ENCODE measurements around the gene CHTOP.

The CHTOP gene

GRCh38 chr1:153602749-153603148, 31.1 kb upstream of the CHTOP start:
- Histone ChIP-seq H3K4me3 (ENCODE audit: low read depth in 1 of 2, low read length in 2 of 2) (no peak overlapping the region), H3K27ac (ENCODE audit: low read length) (no peak overlapping the region), H3K79me2 (ENCODE audit: insufficient read depth, low read length) (no peaks in the 10 kb centered on the region), H3K9ac (ENCODE audit: low read depth, low read length) (no peak overlapping the region), H3K27me3 (ENCODE audit: insufficient read depth, low read length, poor library complexity) (no peaks in the 10 kb centered on the region), H2AFZ (ENCODE audit: low read depth, low read length) (no peak overlapping the region), H3K36me3 (ENCODE audit: insufficient read depth, low read length) (no peaks in the 10 kb centered on the region), H3K4me2 (ENCODE audit: insufficient read depth, low read length) (no peak overlapping the region), H4K20me1 (ENCODE audit: insufficient read depth, low read length) (no peaks in the 10 kb centered on the region), H3K4me1 (ENCODE audit: insufficient read depth, low read length) (peaks cover 7% of the 10 kb centered on the region), H3K9me3 (ENCODE audit: insufficient read depth, low read length, severe bottlenecking) (no peaks in the 10 kb centered on the region)
- TF ChIP-seq CTCF (IDR thresholded peaks at IDR 0.05; ENCODE audit: borderline replicate concordance, extremely low read depth, low read length, poor library complexity, severe bottlenecking) (no peak), EZH2 (IDR thresholded peaks at IDR 0.05; ENCODE audit: borderline replicate concordance, low read depth, low read length, severe bottlenecking) (no peak)
- no peak for DNase-seq
- peak; percentile 42; the same call in 1 of the 3 replicates for ATAC-seq (ENCODE audit: insufficient read depth, low read depth)

GRCh38 chr1:153606194-153606593, 27.7 kb upstream of the CHTOP start:
- no peaks in the 10 kb centered on the region for H3K36me3 ChIP-seq (ENCODE audit: insufficient read depth, low read length)

GRCh38 chr1:153607381-153607780, 26.5 kb upstream of the CHTOP start:
- Histone ChIP-seq H3K9me3 (ENCODE audit: insufficient read depth, low read length, severe bottlenecking) (no peaks in the 10 kb centered on the region), H4K20me1 (ENCODE audit: insufficient read depth, low read length) (no peaks in the 10 kb centered on the region), H2AFZ (ENCODE audit: low read depth, low read length) (no peak overlapping the region), H3K27ac (ENCODE audit: low read length) (no peak overlapping the region), H3K4me3 (ENCODE audit: low read depth in 1 of 2, low read length in 2 of 2) (no peak overlapping the region), H3K79me2 (ENCODE audit: insufficient read depth, low read length) (no peaks in the 10 kb centered on the region), H3K4me1 (ENCODE audit: insufficient read depth, low read length) (no peaks in the 10 kb centered on the region), H3K4me2 (ENCODE audit: insufficient read depth, low read length) (no peak overlapping the region), H3K36me3 (ENCODE audit: insufficient read depth, low read length) (no peaks in the 10 kb centered on the region), H3K27me3 (ENCODE audit: insufficient read depth, low read length, poor library complexity) (no peaks in the 10 kb centered on the region), H3K9ac (ENCODE audit: low read depth, low read length) (no peak overlapping the region)
- TF ChIP-seq CTCF (IDR thresholded peaks at IDR 0.05; ENCODE audit: borderline replicate concordance, extremely low read depth, low read length, poor library complexity, severe bottlenecking) (no peak), EZH2 (IDR thresholded peaks at IDR 0.05; ENCODE audit: borderline replicate concordance, low read depth, low read length, severe bottlenecking) (no peak)
- no peak for ATAC-seq (ENCODE audit: insufficient read depth, low read depth)
- no peak for DNase-seq

More at GRCh38 chr1:153606194-153606593, 27.7 kb upstream of the CHTOP start:
- Histone ChIP-seq H3K27me3 (ENCODE audit: insufficient read depth, low read length, poor library complexity) (no peaks in the 10 kb centered on the region), H3K9ac (ENCODE audit: low read depth, low read length) (no peak overlapping the region), H3K27ac (ENCODE audit: low read length) (no peak overlapping the region), H2AFZ (ENCODE audit: low read depth, low read length) (no peak overlapping the region), H3K9me3 (ENCODE audit: insufficient read depth, low read length, severe bottlenecking) (no peaks in the 10 kb centered on the region), H3K79me2 (ENCODE audit: insufficient read depth, low read length) (no peaks in the 10 kb centered on the region), H3K4me1 (ENCODE audit: insufficient read depth, low read length) (no peaks in the 10 kb centered on the region), H4K20me1 (ENCODE audit: insufficient read depth, low read length) (no peaks in the 10 kb centered on the region), H3K4me3 (ENCODE audit: low read depth in 1 of 2, low read length in 2 of 2) (no peak overlapping the region), H3K4me2 (ENCODE audit: insufficient read depth, low read length) (no peak overlapping the region)
- TF ChIP-seq CTCF (IDR thresholded peaks at IDR 0.05; ENCODE audit: borderline replicate concordance, extremely low read depth, low read length, poor library complexity, severe bottlenecking) (no peak), EZH2 (IDR thresholded peaks at IDR 0.05; ENCODE audit: borderline replicate concordance, low read depth, low read length, severe bottlenecking) (no peak)
- DNase-seq (no peak), ATAC-seq (ENCODE audit: insufficient read depth, low read depth) (no peak)

All from DND-41 (cell line).